MCF 10A (cell line): ENCODE data around the gene KRTAP10-7. TPM values are rescaled to one million over a fixed set of nuclear protein-coding genes. Genes with fewer than 3 reads are reported as not detected.

ENCODE experiments used
- BruUV-seq: library from RNA; stranded (reverse); fragments of 400-500 nt; replicated peaks from 2 replicates; lab custom pipeline; 2021; lab: Mats Ljungman, UMichigan
- CTCF ChIA-PET: fragments of 300-600 bp; sonication (Branson Sonifier 250); formaldehyde crosslinking; extraction: SDS; loops from one replicate; lab custom pipeline; 2021; ENCODE audit warnings: antibody characterized with exemption, inconsistent platforms; lab: Yijun Ruan, JAX
- POLR2A ChIA-PET: fragments of 300-600, 350-650 bp; sonication (Branson Sonifier 250); formaldehyde crosslinking; extraction: SDS; loops from one replicate; lab custom pipeline; 2020; ENCODE audit warnings: antibody characterized with exemption, inconsistent platforms; lab: Yijun Ruan, JAX
- DNase-seq: peaks from one replicate; pipeline ENCODE4 v3.0.0-alpha.2; 2018; ENCODE audit not compliant: unreplicated experiment
- H3K27ac Mint-ChIP-seq: one replicate; pipeline ENCODE4 v1.8.0; 2022; ENCODE audit warnings: mild to moderate bottlenecking, low read depth, mixed read lengths; ENCODE audit not compliant: unreplicated experiment
- H3K27me3 Mint-ChIP-seq: one replicate; pipeline ENCODE4 v1.8.0; 2022; ENCODE audit warnings: mixed read lengths; ENCODE audit not compliant: insufficient read depth, unreplicated experiment
- H3K36me3 Mint-ChIP-seq: one replicate; pipeline ENCODE4 v1.8.0; 2022; ENCODE audit warnings: mild to moderate bottlenecking, moderate library complexity, mixed read lengths; ENCODE audit not compliant: insufficient read depth, unreplicated experiment
- H3K4me1 Mint-ChIP-seq: one replicate; pipeline ENCODE4 v1.8.0; 2022; ENCODE audit warnings: mixed read lengths; ENCODE audit not compliant: insufficient read depth, unreplicated experiment
- H3K4me3 Mint-ChIP-seq: one replicate; pipeline ENCODE4 v1.8.0; 2022; ENCODE audit warnings: mild to moderate bottlenecking, moderate library complexity, mixed read lengths; ENCODE audit not compliant: unreplicated experiment
- H3K9me3 Mint-ChIP-seq: one replicate; pipeline ENCODE4 v1.8.0; 2022; ENCODE audit warnings: mixed read lengths; ENCODE audit not compliant: unreplicated experiment
- intact Hi-C: fragments of 100-400 bp; cut with micrococcal nuclease; formaldehyde crosslinking; loops from 2 replicates; pipeline ENCODE4 v1.14.1; 2022
- total RNA-seq: library from RNA; stranded (reverse); gene quantifications from 2 replicates; pipeline ENCODE4 v1.2.3, GENCODE V29; 2022
- TF ChIP-seq, protein P1 (sequence below): fragments of 200-600 bp; IDR thresholded peaks from one replicate; pipeline ENCODE4 v1.8.0; 2022; ENCODE audit warnings: antibody characterized with exemption, mild to moderate bottlenecking; ENCODE audit not compliant: unreplicated experiment

The KRTAP10-7 gene
- total RNA-seq, 1 experiment from 2014 or later, result not detected

- peaks cover 11% of the 10 kb centered on the region for H3K9me3 Mint-ChIP-seq
- H3K4me3 Mint-ChIP-seq, result no peak within 1 kb of the TSS
- no peaks in the 10 kb centered on the region for H3K4me1 Mint-ChIP-seq
- intact Hi-C loops, result no loop called here
- TF ChIP-seq, protein P1, sequence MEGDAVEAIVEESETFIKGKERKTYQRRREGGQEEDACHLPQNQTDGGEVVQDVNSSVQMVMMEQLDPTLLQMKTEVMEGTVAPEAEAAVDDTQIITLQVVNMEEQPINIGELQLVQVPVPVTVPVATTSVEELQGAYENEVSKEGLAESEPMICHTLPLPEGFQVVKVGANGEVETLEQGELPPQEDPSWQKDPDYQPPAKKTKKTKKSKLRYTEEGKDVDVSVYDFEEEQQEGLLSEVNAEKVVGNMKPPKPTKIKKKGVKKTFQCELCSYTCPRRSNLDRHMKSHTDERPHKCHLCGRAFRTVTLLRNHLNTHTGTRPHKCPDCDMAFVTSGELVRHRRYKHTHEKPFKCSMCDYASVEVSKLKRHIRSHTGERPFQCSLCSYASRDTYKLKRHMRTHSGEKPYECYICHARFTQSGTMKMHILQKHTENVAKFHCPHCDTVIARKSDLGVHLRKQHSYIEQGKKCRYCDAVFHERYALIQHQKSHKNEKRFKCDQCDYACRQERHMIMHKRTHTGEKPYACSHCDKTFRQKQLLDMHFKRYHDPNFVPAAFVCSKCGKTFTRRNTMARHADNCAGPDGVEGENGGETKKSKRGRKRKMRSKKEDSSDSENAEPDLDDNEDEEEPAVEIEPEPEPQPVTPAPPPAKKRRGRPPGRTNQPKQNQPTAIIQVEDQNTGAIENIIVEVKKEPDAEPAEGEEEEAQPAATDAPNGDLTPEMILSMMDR, result no peak
- CTCF ChIA-PET, result no interaction called here
- no peak within 1 kb of the TSS for H3K27ac Mint-ChIP-seq
- no TSS peak for BruUV-seq
- DNase-seq, result no peak
- H3K27me3 Mint-ChIP-seq, result peaks cover 65% of the 10 kb centered on the region
- H3K36me3 Mint-ChIP-seq, result no peaks in the 10 kb centered on the region
- POLR2A ChIA-PET, result no interaction called here
Measured at GRCh38 chr21:44558695-44559094, 41.7 kb upstream of the KRTAP10-7 start, which contains the start of gene KRTAP10-3. Gene KRTAP10-3 (minus strand): TSS chr21:44558795. CDS start chr21:44558715, 80 bp downstream.

DNA sequence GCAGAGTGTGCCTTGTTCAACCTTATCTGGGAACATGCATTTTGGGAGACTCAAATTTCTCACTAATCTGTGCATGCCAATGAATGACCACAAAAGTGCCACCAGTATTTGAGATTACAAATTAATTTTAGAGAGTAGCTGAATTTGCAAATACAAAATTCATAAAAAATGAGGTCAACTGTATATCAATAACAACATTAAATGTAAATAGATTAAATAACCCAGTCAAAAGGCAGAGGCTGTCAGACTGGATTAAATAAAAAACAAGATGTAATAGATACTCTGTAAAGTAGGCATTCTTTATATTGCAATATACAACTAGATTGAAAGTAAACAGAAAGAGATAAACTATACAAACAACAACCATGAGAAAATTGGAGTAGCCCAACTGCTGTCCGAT is 36.3 kb upstream of the KRTAP10-7 start:
- TF ChIP-seq, protein P1, result no peak
- POLR2A ChIA-PET, result no interaction called here
- H3K27ac Mint-ChIP-seq, result no peak overlapping the region
- no peaks in the 10 kb centered on the region for H3K36me3 Mint-ChIP-seq
- H3K4me1 Mint-ChIP-seq, result no peaks in the 10 kb centered on the region
- peaks cover 23% of the 10 kb centered on the region for H3K27me3 Mint-ChIP-seq
- H3K9me3 Mint-ChIP-seq, result peaks cover 7% of the 10 kb centered on the region
- H3K4me3 Mint-ChIP-seq, result no peak overlapping the region
- no TSS peak for BruUV-seq
- intact Hi-C loops, result no loop called here
- DNase-seq, result no peak
- CTCF ChIA-PET, result interaction anchor here (0.6 kb wide), 1 partner anchor 598 kb away, joined by 3 read pairs; no protein-coding TSS in a partner anchor

DNA sequence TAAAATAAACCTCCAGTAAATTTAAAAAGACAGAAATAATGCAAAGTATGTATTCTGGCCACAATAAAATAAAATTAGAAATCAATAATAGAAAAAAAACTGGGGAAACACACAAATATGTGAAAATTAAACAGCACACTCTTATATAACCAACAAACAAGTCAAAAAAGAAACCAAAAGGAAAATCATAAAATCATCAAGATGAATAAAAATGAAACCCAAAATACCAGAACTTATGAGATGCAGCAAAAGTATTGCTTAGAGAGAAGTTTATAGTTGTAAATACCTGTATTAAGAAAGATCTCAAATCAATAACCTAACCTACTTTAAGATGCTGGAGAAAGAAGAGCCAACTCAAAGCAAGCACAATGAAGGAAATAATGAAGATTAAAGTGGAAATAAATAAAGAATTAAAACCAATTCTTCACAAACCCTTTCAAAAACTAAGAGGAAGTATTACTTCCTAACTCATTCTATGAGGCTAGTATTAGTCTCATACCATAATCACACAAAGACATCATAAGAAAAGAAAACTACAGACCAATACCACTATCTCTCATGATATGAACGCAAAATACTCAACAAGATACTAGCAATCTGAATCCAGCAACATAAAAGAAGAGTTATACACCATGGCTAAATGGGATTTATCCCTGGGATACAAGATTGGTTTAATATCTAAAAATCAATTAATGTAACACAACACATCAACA is 35.4 kb upstream of the KRTAP10-7 start:
- CTCF ChIA-PET, result interaction anchor here (0.6 kb wide), 1 partner anchor 42 kb away, joined by 3 read pairs; no protein-coding TSS in a partner anchor
- BruUV-seq, result no TSS peak

GRCh38 chr21:44566403-44566802 is 34.0 kb upstream of the KRTAP10-7 start:
- intact Hi-C loops, result no loop called here
- H3K4me3 Mint-ChIP-seq, result no peak overlapping the region
- H3K36me3 Mint-ChIP-seq, result no peaks in the 10 kb centered on the region
- TF ChIP-seq, protein P1, result no peak
- CTCF ChIA-PET, result no interaction called here
- H3K4me1 Mint-ChIP-seq, result no peaks in the 10 kb centered on the region
- H3K9me3 Mint-ChIP-seq, result peaks cover 12% of the 10 kb centered on the region
- peaks cover 15% of the 10 kb centered on the region for H3K27me3 Mint-ChIP-seq
- no peak overlapping the region for H3K27ac Mint-ChIP-seq
- no peak for DNase-seq
- POLR2A ChIA-PET, result no interaction called here
- no TSS peak for BruUV-seq

More for the DNA sequence above, 35.4 kb upstream of the KRTAP10-7 start:
- H3K4me1 Mint-ChIP-seq, result no peaks in the 10 kb centered on the region
- peaks cover 15% of the 10 kb centered on the region for H3K27me3 Mint-ChIP-seq
- intact Hi-C loops, result no loop called here
- H3K9me3 Mint-ChIP-seq, result peaks cover 7% of the 10 kb centered on the region
- POLR2A ChIA-PET, result no interaction called here
- H3K36me3 Mint-ChIP-seq, result no peaks in the 10 kb centered on the region
- TF ChIP-seq, protein P1, result no peak
- H3K27ac Mint-ChIP-seq, result no peak overlapping the region
- no peak overlapping the region for H3K4me3 Mint-ChIP-seq
- no peak for DNase-seq
